GM23248 (cell line): ENCODE data around the gene SLC15A3. TPM values are rescaled to one million over a fixed set of nuclear protein-coding genes. Genes with fewer than 3 reads are reported as not detected.

Experiments used
- DNase-seq: peaks from one replicate; pipeline ENCODE4 v3.0.0-alpha.2; 2015
- H2AFZ ChIP-seq: fragments of 200-600 bp; sonication (generic); 2 replicates; pipeline ENCODE4 v1.6.1; 2016; ENCODE audit warnings: antibody characterized with exemption
- H3F3A ChIP-seq: fragments of 200-600 bp; sonication (generic); 2 replicates; pipeline ENCODE4 v1.6.1; 2016; ENCODE audit warnings: mild to moderate bottlenecking, antibody characterized with exemption, mixed run types; ENCODE audit not compliant: insufficient read depth
- H3K27ac ChIP-seq: fragments of 200-600 bp; sonication (generic); 2 replicates; pipeline ENCODE4 v1.5.1; 2016; ENCODE audit warnings: mild to moderate bottlenecking
- H3K27me3 ChIP-seq: fragments of 200-600 bp; sonication (generic); replicated peaks from 2 replicates; pipeline ENCODE4 v1.6.1; 2016; ENCODE audit warnings: mild to moderate bottlenecking; ENCODE audit not compliant: insufficient read depth
- H3K36me3 ChIP-seq: fragments of 200-600 bp; sonication (generic); 2 replicates; pipeline ENCODE4 v1.6.1; 2016; ENCODE audit warnings: low read depth, mild to moderate bottlenecking
- H3K4me1 ChIP-seq: fragments of 200-600 bp; sonication (generic); 2 replicates; pipeline ENCODE4 v1.6.1; 2016; ENCODE audit warnings: mild to moderate bottlenecking; ENCODE audit not compliant: insufficient read depth
- H3K4me2 ChIP-seq: fragments of 200-600 bp; sonication (generic); one replicate; pipeline ENCODE4 v1.6.1; 2016; ENCODE audit warnings: mild to moderate bottlenecking; ENCODE audit not compliant: unreplicated experiment
- H3K4me3 ChIP-seq: fragments of 200-600 bp; sonication (generic); 2 replicates; pipeline ENCODE4 v1.5.1; 2016; ENCODE audit warnings: mild to moderate bottlenecking
- H3K79me2 ChIP-seq: fragments of 200-600 bp; sonication (generic); 2 replicates; pipeline ENCODE4 v1.6.1; 2016; ENCODE audit warnings: mild to moderate bottlenecking; ENCODE audit not compliant: insufficient read depth
- H3K9ac ChIP-seq: fragments of 200-600 bp; sonication (generic); 2 replicates; pipeline ENCODE4 v1.6.1; 2016; ENCODE audit warnings: mild to moderate bottlenecking
- H3K9me2 ChIP-seq: fragments of 200-600 bp; sonication (generic); 2 replicates; pipeline ENCODE4 v1.6.1; 2016; ENCODE audit warnings: mixed run types, mild to moderate bottlenecking, moderate library complexity; ENCODE audit not compliant: insufficient read depth
- H3K9me3 ChIP-seq: fragments of 200-600 bp; sonication (generic); one replicate; pipeline ENCODE4 v1.6.1; 2017; ENCODE audit warnings: low read depth
- H4K20me1 ChIP-seq: fragments of 200-600 bp; sonication (generic); 2 replicates; pipeline ENCODE4 v1.6.0; 2016; ENCODE audit not compliant: insufficient read depth
- EZH2 ChIP-seq: fragments of 200-600 bp; sonication (generic); IDR thresholded peaks from 2 replicates; pipeline ENCODE4 v1.6.1; 2018; ENCODE audit warnings: antibody characterized with exemption, mild to moderate bottlenecking; ENCODE audit not compliant: insufficient read depth, poor library complexity, severe bottlenecking
- EZH2phosphoT487 ChIP-seq: fragments of 200-600 bp; sonication (generic); IDR thresholded peaks from 2 replicates; pipeline ENCODE4 v1.6.1; 2018; ENCODE audit warnings: antibody characterized with exemption, moderate library complexity, mild to moderate bottlenecking, low read depth; ENCODE audit not compliant: insufficient read depth
- WGBS, 2 experiments: methylation state at CpG; one replicate each; pipeline ENCODE4 v1.1.6; 2015 to 2017; ENCODE audit warnings: low lambda C conversion rate in 2 of 2, low coverage in 1 of 2; ENCODE audit errors: missing lambda C conversion rate in 2 of 2; 5-methylcytosine and 5-hydroxymethylcytosine counted together
- in situ Hi-C: fragments of 300-500 bp; cut with MboI; formaldehyde crosslinking; loops from 2 replicates; pipeline ENCODE4 v1.15.0; 2020
- polyA plus RNA-seq: library from polyadenylated mRNA; unstranded; fragments of >200 nt; fragmentation: Nextera tagmentation; extraction: Ambion mirVana; gene quantifications from 2 replicates; pipeline ENCODE4 v1.2.1, GENCODE V29; 2016
- total RNA-seq: library from RNA; depleted of rRNA; stranded (reverse); fragments of >200 nt; shearing (Covaris generic); gene quantifications from 2 replicates; pipeline ENCODE4 v1.2.3, GENCODE V29; 2014

SLC15A3 gene
- total and polyA plus RNA-seq, 2 experiments from 2014 or later = 1.5 to 2.2 TPM

DNA sequence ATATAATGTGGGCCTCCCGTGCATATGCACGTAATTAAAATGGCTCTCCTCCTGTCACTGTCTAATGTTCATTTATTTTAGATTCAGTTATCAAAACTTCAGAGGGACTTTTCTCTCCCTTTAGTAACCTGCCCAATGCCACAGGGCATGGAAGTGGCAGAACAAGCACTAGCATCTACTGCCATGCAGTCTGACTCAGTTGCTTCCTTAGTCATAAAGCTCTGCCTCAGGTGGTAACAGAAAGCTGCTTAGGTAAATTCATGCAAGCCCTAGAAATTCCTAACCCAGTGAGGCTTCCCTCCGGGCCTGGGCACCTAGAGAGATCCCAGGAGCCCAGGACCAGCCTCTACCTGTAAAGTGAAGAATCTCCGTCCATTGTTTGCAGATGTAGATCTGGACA is 54.5 kb downstream of the SLC15A3 start:
- peaks cover 67% of the 10 kb centered on the region for H3K36me3 ChIP-seq
- TF ChIP-seq EZH2 (no peak), EZH2phosphoT487 (no peak)
- no peak overlapping the region for H3K9ac ChIP-seq
- no peaks in the 10 kb centered on the region for H3K27me3 ChIP-seq
- DNase-seq = no peak
- no peak overlapping the region for H3K4me3 ChIP-seq
- no peaks in the 10 kb centered on the region for H4K20me1 ChIP-seq
- H3F3A ChIP-seq = peaks cover 11% of the 10 kb centered on the region
- in situ Hi-C loops = loop anchor here (10.0 kb wide), 1 partner anchor 63 kb away; no protein-coding TSS in a partner anchor
- no peaks in the 10 kb centered on the region for H3K9me3 ChIP-seq
- no peak overlapping the region for H2AFZ ChIP-seq
- no peak overlapping the region for H3K27ac ChIP-seq
- H3K79me2 ChIP-seq = peaks cover 9% of the 10 kb centered on the region
- no peak overlapping the region for H3K4me2 ChIP-seq
- H3K4me1 ChIP-seq = no peaks in the 10 kb centered on the region
- no peaks in the 10 kb centered on the region for H3K9me2 ChIP-seq
- WGBS, 2 experiments = 86% methylated on average over 4 of the region's 4 CpGs

DNA sequence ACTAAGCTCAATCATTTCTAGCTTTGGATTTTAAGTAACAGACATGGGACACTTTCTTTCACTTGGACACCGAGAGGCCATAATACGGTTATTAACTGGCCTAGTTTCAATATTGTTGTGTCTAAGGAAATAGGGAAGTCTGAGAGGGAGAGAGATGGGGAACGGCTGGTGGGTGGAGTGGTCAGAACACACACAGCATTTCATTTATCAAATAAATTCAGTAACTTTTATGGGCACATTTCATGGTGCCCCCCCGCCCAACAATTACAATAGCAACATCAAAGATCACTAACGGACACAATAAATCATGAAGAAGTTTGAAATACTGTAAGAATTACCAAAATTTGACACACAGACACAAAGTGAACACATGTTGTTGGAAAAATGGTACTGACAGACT is 56.3 kb downstream of the SLC15A3 start:
- no peak overlapping the region for H3K4me2 ChIP-seq
- no peak for DNase-seq
- no peak overlapping the region for H2AFZ ChIP-seq
- peaks cover 11% of the 10 kb centered on the region for H3F3A ChIP-seq
- H3K4me1 ChIP-seq = no peaks in the 10 kb centered on the region
- no peak overlapping the region for H3K27ac ChIP-seq
- no peaks in the 10 kb centered on the region for H3K9me3 ChIP-seq
- in situ Hi-C loops = loop anchor here (10.0 kb wide), 1 partner anchor 61 kb away; no protein-coding TSS in a partner anchor
- no peaks in the 10 kb centered on the region for H3K9me2 ChIP-seq
- H4K20me1 ChIP-seq = no peaks in the 10 kb centered on the region
- peaks cover 57% of the 10 kb centered on the region for H3K36me3 ChIP-seq
- no peak overlapping the region for H3K9ac ChIP-seq
- no peaks in the 10 kb centered on the region for H3K79me2 ChIP-seq
- TF ChIP-seq EZH2 (no peak), EZH2phosphoT487 (no peak)
- 77 to 79% methylated on average over 5 of the region's 5 CpGs for WGBS, 2 experiments
- no peaks in the 10 kb centered on the region for H3K27me3 ChIP-seq
- no peak overlapping the region for H3K4me3 ChIP-seq

DNA sequence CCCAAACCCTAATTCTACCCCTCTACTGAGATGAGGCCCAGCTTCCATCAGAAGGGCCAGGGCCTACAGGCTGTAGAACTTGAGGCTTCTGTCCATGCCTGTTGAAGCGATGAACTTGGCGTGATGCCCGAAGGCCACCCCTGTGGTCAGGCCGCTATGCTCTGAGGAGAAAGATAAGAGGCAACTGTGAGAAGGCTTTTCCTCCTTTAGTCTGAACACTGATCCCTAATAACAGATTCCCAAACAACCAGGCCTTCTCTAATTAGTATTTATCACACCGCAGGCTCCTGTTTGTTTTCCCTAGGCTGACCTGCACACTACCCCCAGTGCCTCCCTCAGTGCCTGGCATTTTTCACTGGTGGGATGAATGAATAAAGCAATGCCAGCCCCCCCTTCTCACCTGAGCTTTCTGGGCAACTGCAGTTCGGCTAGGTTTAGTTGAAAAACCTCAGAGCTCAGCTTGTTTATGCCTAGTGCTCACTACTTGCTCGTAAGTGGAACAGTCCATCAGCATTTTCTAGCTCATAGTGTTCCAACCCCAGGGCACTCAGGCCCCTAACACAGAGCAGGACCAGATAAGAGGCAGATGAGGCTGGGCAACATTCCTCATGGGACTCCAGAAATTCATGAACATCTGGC is 60.8 kb downstream of the SLC15A3 start:
- H3K27ac ChIP-seq = no peak overlapping the region
- in situ Hi-C loops = loop anchor here (10.0 kb wide), 1 partner anchor 56 kb away; no protein-coding TSS in a partner anchor
- no peaks in the 10 kb centered on the region for H3K9me3 ChIP-seq
- H3K4me2 ChIP-seq = no peak overlapping the region
- peaks cover 18% of the 10 kb centered on the region for H3K36me3 ChIP-seq
- 98 to 99% methylated on average over 7 of the region's 7 CpGs for WGBS, 2 experiments
- no peak for TF ChIP-seq EZH2
- no peaks in the 10 kb centered on the region for H3F3A ChIP-seq
- H3K9ac ChIP-seq = no peak overlapping the region
- H3K4me1 ChIP-seq = no peaks in the 10 kb centered on the region
- H3K9me2 ChIP-seq = no peaks in the 10 kb centered on the region
- no peaks in the 10 kb centered on the region for H3K79me2 ChIP-seq
- H3K4me3 ChIP-seq = no peak overlapping the region
- no peak overlapping the region for H2AFZ ChIP-seq
- DNase-seq = no peak
- no peaks in the 10 kb centered on the region for H4K20me1 ChIP-seq
- H3K27me3 ChIP-seq = no peaks in the 10 kb centered on the region

DNA sequence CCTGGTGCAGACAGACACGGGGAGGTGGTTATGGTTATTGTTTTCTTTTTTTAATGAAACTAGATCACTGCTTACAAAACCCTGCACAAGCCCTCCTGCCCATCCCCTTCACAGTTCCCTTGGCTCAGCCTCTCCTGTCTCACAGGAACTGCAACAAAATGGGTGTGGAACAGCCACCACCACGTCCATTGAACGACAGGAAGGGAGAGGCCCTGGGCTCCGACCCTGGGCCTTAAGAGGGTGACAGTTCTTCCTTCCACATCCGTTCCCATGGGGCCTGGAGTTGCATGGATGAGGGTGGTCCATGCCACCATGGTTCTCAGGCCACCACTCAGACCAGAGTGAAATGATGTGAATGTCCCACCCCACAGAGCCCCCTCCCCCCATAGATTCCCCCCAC is 61.3 kb downstream of the SLC15A3 start:
- H3K9ac ChIP-seq = no peak overlapping the region
- no peak for TF ChIP-seq EZH2phosphoT487
- TF ChIP-seq EZH2 = no peak
- in situ Hi-C loops = loop anchor here (10.0 kb wide), 1 partner anchor 56 kb away; no protein-coding TSS in a partner anchor
- WGBS, 2 experiments = 82 to 83% methylated on average over 5 of the region's 5 CpGs
- H3K9me2 ChIP-seq = no peaks in the 10 kb centered on the region
- no peak for DNase-seq
- H3K4me3 ChIP-seq = no peak overlapping the region
- no peaks in the 10 kb centered on the region for H3K27me3 ChIP-seq
- H2AFZ ChIP-seq = no peak overlapping the region
- H3K4me1 ChIP-seq = no peaks in the 10 kb centered on the region
- no peak overlapping the region for H3K4me2 ChIP-seq
- no peaks in the 10 kb centered on the region for H3K9me3 ChIP-seq
- no peaks in the 10 kb centered on the region for H3K79me2 ChIP-seq
- no peak overlapping the region for H3K27ac ChIP-seq
- peaks cover 13% of the 10 kb centered on the region for H3K36me3 ChIP-seq
- no peaks in the 10 kb centered on the region for H4K20me1 ChIP-seq
- no peaks in the 10 kb centered on the region for H3F3A ChIP-seq

DNA sequence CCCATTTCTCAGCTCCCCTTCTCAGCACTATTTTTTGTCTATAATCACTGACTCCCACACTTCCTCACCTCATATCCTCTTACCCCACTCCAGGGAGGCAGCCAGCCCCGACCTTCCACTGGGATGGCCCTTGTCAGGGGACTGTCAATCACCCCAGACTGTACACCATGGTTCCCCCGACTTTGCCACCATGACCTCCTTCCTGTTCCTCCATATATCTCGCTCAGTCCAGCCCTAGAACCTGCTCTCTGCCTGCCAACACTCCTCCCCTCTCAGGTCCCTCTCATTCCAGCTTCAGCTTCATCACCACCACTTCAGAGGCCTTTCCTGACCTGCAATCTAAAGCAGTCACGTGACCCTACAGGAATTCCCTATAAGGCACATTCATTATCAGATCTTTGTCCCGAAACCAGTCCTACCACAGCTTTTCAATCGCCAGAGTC is 62.1 kb downstream of the SLC15A3 start:
- WGBS, 2 experiments = 60% methylated on average over 6 of the region's 6 CpGs
- Histone ChIP-seq H3K36me3 (0 out of 2 replicates have a peak, but pooled peaks cover 5% of the 10 kb centered on the region), H3K9me2 (no peaks in the 10 kb centered on the region), H3K79me2 (no peaks in the 10 kb centered on the region), H3K27ac (no peak overlapping the region), H3K4me2 (no peak overlapping the region), H3K4me1 (no peaks in the 10 kb centered on the region), H4K20me1 (no peaks in the 10 kb centered on the region), H3K9me3 (no peaks in the 10 kb centered on the region), H2AFZ (no peak overlapping the region), H3F3A (no peaks in the 10 kb centered on the region), H3K9ac (no peak overlapping the region), H3K27me3 (no peaks in the 10 kb centered on the region), H3K4me3 (no peak overlapping the region)
- DNase-seq = no peak
- TF ChIP-seq EZH2 (no peak), EZH2phosphoT487 (no peak)
- in situ Hi-C loops = loop anchor here (10.0 kb wide), 1 partner anchor 55 kb away; no protein-coding TSS in a partner anchor
